NCI-H2196 treated with DMSO at 0.1 percent for 48 hours (cell line): ENCODE results near the gene RPH3AL.

Experiments
- DNase-seq: peaks from one replicate; lab custom pipeline; 2025; ENCODE audit not compliant: unreplicated experiment; lab: John Stamatoyannopoulos, UW

Gene RPH3AL

DNA sequence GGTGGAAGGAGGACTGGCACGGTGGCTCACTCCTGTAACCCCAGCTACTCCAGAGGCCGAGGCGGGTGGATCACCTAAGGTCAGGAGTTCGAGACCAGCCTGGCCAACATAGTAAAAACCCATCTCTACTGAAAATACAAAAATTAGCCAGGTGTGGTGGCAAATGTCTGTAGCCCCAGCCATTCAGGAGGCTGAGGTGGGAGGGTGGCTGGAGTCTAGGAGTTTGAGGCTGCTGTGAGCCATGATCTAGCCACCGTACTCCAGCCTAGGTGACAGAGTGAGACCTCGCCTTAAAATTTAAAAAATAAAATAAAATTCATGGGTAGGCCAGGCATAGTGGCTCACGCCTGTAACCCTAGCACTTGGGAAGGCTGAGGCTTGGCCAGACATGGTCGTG, 1.2 kb upstream of the RPH3AL start:
- no peak for DNase-seq

- DNase-seq = no peak
Measured at GRCh38 chr17:353213-353837, 718 bp upstream of the RPH3AL start.

DNA sequence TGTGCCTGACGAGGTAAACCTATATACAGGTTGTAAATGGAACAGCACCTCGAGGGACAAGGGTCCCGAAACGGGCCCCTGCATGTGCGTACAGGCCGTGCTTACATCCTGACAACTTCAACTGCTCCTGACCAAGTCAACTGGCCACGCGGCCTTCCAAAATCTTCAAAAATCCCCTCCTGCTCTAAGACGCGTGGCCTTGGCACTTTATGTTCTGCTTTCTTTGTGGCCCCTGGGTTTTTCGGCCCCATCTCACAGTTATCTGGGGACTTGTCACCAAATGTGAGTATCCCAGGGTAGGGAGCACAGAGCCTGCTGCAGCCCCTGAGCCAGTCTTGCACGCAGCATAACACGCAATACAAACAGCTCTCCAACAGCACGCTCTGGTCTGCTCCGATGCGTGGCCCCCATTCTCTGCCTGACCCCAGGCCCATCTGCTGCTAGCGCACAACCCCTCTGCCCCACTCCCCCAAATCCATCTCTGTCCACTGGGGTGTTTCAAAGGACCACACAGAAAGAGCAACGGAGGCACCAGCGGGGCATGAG, 659 bp downstream of the RPH3AL start:
- no peak for DNase-seq

- DNase-seq = no peak
Measured at GRCh38 chr17:351449-351738, 1.2 kb downstream of the RPH3AL start.

GRCh38 chr17:350706-351448, 1.7 kb downstream of the RPH3AL start:
- no peak for DNase-seq

DNA sequence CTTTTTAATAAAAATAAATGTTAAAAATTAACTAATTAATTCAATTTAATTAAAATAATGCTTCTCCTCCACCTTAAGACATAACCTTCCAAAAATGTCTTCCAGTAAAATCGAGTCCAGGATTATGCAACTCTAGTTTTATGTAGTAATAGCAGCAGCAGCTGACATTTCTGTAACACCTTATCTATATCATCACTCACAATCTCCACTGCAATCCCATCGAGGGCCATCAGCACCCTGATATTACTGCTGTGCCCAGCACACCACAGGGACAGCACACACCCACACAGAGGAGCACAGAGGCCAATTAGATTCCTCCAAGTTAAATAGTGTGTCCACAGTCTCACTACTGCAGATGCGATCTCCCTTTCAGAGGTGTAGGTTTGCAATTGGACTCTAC, 2.9 kb downstream of the RPH3AL start:
- no peak for DNase-seq

GRCh38 chr17:348692-349425, 3.7 kb downstream of the RPH3AL start:
- DNase-seq = no peak

DNA sequence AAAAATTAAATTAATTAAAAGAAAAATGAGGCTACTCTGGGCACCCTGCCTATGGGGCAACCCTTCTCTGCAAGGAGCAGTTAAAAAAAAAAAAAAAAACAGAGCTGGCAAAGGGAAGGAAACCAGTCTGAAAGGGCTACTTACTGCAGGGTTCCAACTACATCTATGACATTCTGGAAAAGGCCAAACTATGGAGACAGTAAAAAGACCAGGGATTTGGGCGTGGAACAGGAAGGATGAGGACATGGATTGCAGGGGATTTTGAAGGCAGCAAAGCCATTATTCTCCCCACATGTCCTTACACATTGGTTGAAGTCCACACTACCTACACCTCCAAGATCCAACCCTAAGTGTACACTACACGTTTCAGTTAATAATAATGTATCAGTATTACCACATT, 4.6 kb downstream of the RPH3AL start:
- no peak for DNase-seq

DNA sequence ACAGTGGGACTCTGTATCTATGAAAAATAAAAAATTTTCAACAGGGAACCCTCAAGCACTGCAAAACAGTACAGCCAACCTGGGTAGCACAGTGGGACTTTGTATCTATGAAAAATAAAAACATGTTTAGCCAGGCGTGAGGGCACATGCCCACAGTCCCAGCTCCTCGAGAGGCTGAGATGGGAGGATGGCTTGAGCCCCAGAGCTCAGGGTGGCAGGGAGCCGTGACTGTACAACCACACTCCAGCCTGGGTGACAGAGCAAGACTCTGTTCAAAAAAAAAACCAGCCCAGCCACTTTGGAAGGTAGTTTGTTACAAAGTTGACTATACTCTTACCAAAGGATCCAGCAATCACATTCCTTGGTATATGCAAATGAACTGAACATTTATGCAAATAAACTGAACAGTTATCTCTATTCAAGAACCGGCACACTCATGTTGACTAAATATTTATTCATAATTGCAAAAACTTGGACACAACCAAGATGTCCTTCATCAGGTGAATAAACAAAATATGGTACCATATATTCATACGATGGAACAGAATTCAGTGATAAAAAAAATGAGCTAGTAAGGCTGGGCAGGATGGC, 5.2 kb downstream of the RPH3AL start:
- DNase-seq = no peak

DNA sequence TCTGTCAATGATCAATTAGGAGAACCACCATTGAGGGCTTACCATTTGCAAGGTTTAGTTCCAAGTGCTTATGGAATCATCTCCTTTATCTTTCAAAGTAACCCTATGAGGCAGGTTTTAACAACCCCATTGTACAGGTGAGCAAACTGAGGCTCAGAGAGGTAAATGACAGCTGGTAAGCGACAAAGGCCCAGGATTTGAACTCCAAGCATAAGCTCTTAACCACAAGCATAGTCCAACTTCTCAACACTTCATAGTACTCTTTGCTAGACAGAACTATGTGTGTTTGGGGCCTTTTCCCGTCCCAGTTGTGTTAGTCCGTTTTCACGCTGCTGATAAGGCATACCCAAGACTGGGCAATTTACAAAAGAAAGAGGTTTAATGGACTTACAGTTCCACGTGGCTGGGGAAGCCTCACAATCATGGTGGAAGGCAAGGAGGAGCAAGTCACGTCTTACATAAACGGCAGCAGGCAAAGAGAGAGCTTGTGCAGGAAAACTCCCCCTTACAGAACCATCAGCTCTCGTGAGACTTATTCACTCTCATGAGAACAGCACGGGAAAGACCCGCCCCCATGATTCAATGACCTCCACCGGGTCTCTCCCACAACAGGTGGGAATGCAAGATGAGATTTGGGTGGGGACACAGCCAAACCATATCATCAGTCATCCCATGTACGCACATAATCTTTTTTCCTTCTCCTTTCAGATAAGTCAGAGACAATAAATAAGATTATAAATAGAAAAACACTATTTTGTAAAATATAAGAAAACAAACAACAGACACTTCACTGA, 6.4 kb downstream of the RPH3AL start:
- no peak for DNase-seq

DNA sequence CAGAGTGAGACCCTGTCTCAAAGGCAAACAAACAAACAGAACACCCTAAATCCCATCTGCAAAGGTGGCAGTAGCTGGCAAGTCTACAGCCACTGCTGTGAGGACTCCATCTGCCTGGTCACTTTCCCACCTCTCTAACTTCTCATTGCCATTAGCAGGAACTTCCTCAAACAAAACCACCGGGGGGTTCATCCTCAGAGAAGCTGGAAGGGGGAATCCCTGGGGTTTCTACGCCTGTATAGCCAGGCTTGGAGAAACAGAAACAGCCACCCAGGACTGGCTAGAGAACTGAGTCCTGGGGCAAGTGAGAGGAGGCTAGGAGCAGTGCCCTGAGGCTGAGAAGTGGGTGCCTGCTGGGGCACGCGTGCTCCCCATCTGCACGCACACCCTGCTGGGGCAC, 7.3 kb downstream of the RPH3AL start:
- no peak for DNase-seq

- no peak for DNase-seq
Measured at GRCh38 chr17:343875-344752, 8.5 kb downstream of the RPH3AL start.

DNA sequence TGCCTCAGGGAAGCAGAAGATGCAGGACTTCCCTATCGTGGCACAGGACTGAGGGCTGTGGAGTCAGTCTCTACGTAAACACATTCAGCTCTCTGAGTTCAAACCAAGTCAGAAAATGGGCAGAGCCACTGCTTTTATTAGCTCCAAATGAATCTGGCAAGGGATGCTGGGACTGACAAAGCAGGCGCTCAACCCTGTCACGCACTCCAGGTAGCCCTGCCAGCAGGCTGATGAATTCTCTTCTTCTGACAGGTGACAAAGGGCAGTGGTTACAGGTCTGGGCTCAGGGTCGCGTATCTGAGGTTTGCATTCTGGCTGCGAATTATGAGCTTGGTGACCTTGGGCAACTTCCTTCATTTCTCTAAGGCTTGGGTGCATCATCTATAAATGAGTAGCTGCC, 9.4 kb downstream of the RPH3AL start:
- DNase-seq = no peak

GRCh38 chr17:340074-340473, 12.5 kb downstream of the RPH3AL start:
- DNase-seq = no peak

- peak; percentile 64 for DNase-seq
Measured at GRCh38 chr17:339193-340061, 13.2 kb downstream of the RPH3AL start.

- peak; percentile 5 for DNase-seq
Measured at GRCh38 chr17:338442-339192, 14.0 kb downstream of the RPH3AL start.

GRCh38 chr17:337866-338265, 14.7 kb downstream of the RPH3AL start:
- no peak for DNase-seq

DNA sequence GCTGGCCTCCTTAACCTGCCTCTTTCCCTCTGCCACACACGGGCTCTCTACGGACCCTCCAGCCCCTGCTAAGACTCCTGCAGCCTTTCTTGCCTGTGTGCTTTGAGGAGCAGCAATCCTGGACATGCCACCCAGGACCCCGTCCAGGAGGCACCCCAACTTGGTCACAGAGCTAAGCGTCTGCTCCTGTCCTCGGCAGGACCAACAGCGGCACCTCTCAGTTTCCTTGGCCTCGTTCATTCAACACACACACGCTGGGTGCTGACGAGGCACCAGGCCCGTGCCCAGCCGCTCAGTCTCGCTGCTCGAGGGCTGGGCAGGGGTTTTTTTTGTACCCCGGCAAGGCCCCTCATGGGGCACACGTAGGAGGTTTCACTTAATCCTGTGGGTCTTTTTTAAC, 15.2 kb downstream of the RPH3AL start:
- DNase-seq = no peak
